ENCODE data around the gene FBXW11. TPM values are rescaled to one million over a fixed set of nuclear protein-coding genes. Genes with fewer than 3 reads are reported as not detected.
A peak's percentile ranks its signal among the peaks of the same experiment; 100 is the strongest.

Gene FBXW11
- total RNA-seq, 1 experiment from 2014 or later = 85.3 TPM

- no peak overlapping the region for H3T11ph ChIP-seq (ENCODE audit: low read length)
- H3K9me3 ChIP-seq (ENCODE audit: control insufficient read depth, low read depth, low read length) = no peaks in the 10 kb centered on the region
- no peak overlapping the region for H4K5ac ChIP-seq (ENCODE audit: insufficient read length, low read depth, low read length)
- peaks cover 11% of the 10 kb centered on the region; the same call in 1 of the 2 replicates for H3K4me1 ChIP-seq (ENCODE audit: insufficient read depth, low read length)
- H3K14ac ChIP-seq (ENCODE audit: insufficient read depth, low read length) = no peak overlapping the region
- H3K18ac ChIP-seq (ENCODE audit: insufficient read length, low read depth, low read length) = no peak overlapping the region
- H2BK120ac ChIP-seq (ENCODE audit: low read depth, low read length, poor library complexity, severe bottlenecking) = no peak overlapping the region
- H3K9ac ChIP-seq (ENCODE audit: extremely low read depth, insufficient read length, low read length) = no peak overlapping the region
- Mint-ChIP-seq H3K9me3 (no peaks in the 10 kb centered on the region), H3K36me3 (ENCODE audit: insufficient read depth in 1 of 3, low read depth in 3 of 3) (peaks cover 0 to 8% (median 4%) of the 10 kb centered on the region in 3 experiments; a peak in 3 of 7 replicates), H3K4me3 (no peak overlapping the region), H3K27me3 (ENCODE audit: low read depth) (no peaks in the 10 kb centered on the region), H3K4me1 (peaks cover 62 to 66% of the 10 kb centered on the region in 2 experiments), H3K27ac (peak overlapping the region in 1 of 3 experiments; percentile 54; a peak in 1 of 7 replicates)
- H4K8ac ChIP-seq (replicated peaks; ENCODE audit: insufficient read length, low read depth, low read length) = no peak overlapping the region
- no peak overlapping the region for H3K4me2 ChIP-seq (ENCODE audit: insufficient read depth, insufficient read length, low read length)
- peaks cover 66% of the 10 kb centered on the region for H3K79me2 ChIP-seq (ENCODE audit: insufficient read depth, low read length)
- H3K56ac ChIP-seq (ENCODE audit: insufficient read length, low read depth, low read length) = no peak overlapping the region
- TF ChIP-seq CTCF (conservative IDR thresholded peaks at IDR 0.05) = no peak
- no peaks in the 10 kb centered on the region; the same call in 1 of the 2 replicates for H3K27me3 ChIP-seq (ENCODE audit: insufficient read depth, low read length)
- peaks cover 5% of the 10 kb centered on the region for H3K79me1 ChIP-seq (ENCODE audit: insufficient read depth, low read depth, low read length, poor library complexity, severe bottlenecking)
- H2BK15ac ChIP-seq (ENCODE audit: low read depth, low read length) = no peak overlapping the region
- H2AFZ ChIP-seq (ENCODE audit: low read length) = no peak overlapping the region
- no peaks in the 10 kb centered on the region for H3K23me2 ChIP-seq (ENCODE audit: insufficient read length, low read depth, low read length, poor library complexity, severe bottlenecking)
- H4K91ac ChIP-seq (ENCODE audit: insufficient read length, low read depth, low read length) = no peak overlapping the region
- H3K23ac ChIP-seq (ENCODE audit: insufficient read length, low read depth, low read length) = no peak overlapping the region
- DNase-seq = no peak
- H2AK5ac ChIP-seq (ENCODE audit: insufficient read length, low read length) = no peak overlapping the region
- WGBS (ENCODE audit: extremely low coverage, insufficient read length, low lambda C conversion rate) = no CpG with 5 or more reads among the region's 5 CpGs
- H2BK12ac ChIP-seq (ENCODE audit: insufficient read length, low read depth, low read length) = no peak overlapping the region
- no peak overlapping the region for H2BK20ac ChIP-seq (ENCODE audit: low read depth, low read length, poor library complexity, severe bottlenecking)
- H2BK5ac ChIP-seq (ENCODE audit: insufficient read length, low read length) = no peak overlapping the region
- no peak overlapping the region for H3K4ac ChIP-seq (ENCODE audit: low read depth, low read length)
- H4K20me1 ChIP-seq (ENCODE audit: control insufficient read depth, insufficient read depth, insufficient read length) = no peaks in the 10 kb centered on the region
- H3K27ac ChIP-seq (ENCODE audit: insufficient read length, low read depth, low read length) = no peak overlapping the region
Measured at GRCh38 chr5:171956887-171957495, 49.4 kb downstream of the FBXW11 start.
